HepG2 (cell line): ENCODE results near the gene ZCWPW2. TPM values are rescaled to one million over a fixed set of nuclear protein-coding genes. Genes with fewer than 3 reads are reported as not detected.

Experiments
- ASH2L ChIP-seq: fragments of 300-600, 200-600 bp; sonication (generic); IDR thresholded peaks from 2 replicates; pipeline ENCODE4 v1.7.0; 2017; ENCODE audit warnings: low read depth, mild to moderate bottlenecking, moderate library complexity, mixed read lengths, low read length; ENCODE audit not compliant: insufficient read length
- DNMT3B ChIP-seq: conservative IDR thresholded peaks from 2 replicates; pipeline ENCODE4 v1.6.1; 2016; ENCODE audit warnings: missing biosample characterization, control low read depth
- HOXA7 ChIP-seq: sonication (generic); formaldehyde crosslinking; IDR thresholded peaks from 2 replicates; pipeline ENCODE4 v1.8.1; 2022; ENCODE audit warnings: mild to moderate bottlenecking, missing genetic modification reagents, moderate library complexity
- ISX ChIP-seq: sonication (generic); formaldehyde crosslinking; conservative IDR thresholded peaks from 2 replicates; pipeline ENCODE4 v1.5.0; 2020; ENCODE audit warnings: missing genetic modification reagents
- NCOA5 ChIP-seq: sonication (generic); formaldehyde crosslinking; IDR thresholded peaks from 2 replicates; pipeline ENCODE4 v1.4.0; 2020; ENCODE audit warnings: missing genetic modification reagents
- RBAK ChIP-seq: sonication (generic); formaldehyde crosslinking; IDR thresholded peaks from 2 replicates; pipeline ENCODE4 v1.5.1; 2020; ENCODE audit warnings: mild to moderate bottlenecking, missing genetic modification reagents
- SP2 ChIP-seq: sonication (generic); formaldehyde crosslinking; IDR thresholded peaks from 2 replicates; pipeline ENCODE4 v1.5.1; 2020; ENCODE audit warnings: mild to moderate bottlenecking, missing genetic modification reagents
- ZNF460 ChIP-seq: sonication (generic); formaldehyde crosslinking; IDR thresholded peaks from 2 replicates; pipeline ENCODE4 v1.5.1; 2020; ENCODE audit warnings: missing genetic modification reagents, mild to moderate bottlenecking, borderline replicate concordance
- ZNF572 ChIP-seq: sonication (generic); formaldehyde crosslinking; IDR thresholded peaks from 2 replicates; pipeline ENCODE4 v1.5.1; 2020; ENCODE audit warnings: mild to moderate bottlenecking, missing genetic modification reagents
- ZNF598 ChIP-seq: sonication (generic); formaldehyde crosslinking; IDR thresholded peaks from 2 replicates; pipeline ENCODE4 v1.5.1; 2020; ENCODE audit warnings: mild to moderate bottlenecking, missing genetic modification reagents, borderline replicate concordance
- ZNF790 ChIP-seq: sonication (generic); formaldehyde crosslinking; IDR thresholded peaks from 2 replicates; pipeline ENCODE4 v1.8.0; 2022; ENCODE audit warnings: missing genetic modification reagents, mild to moderate bottlenecking, borderline replicate concordance
- ZSCAN9 ChIP-seq: IDR thresholded peaks from 2 replicates; pipeline ENCODE4 v1.6.1; 2016; ENCODE audit warnings: borderline replicate concordance
- ZZZ3 ChIP-seq: sonication (generic); formaldehyde crosslinking; IDR thresholded peaks from 2 replicates; pipeline ENCODE4 v1.4.0; 2020; ENCODE audit warnings: missing genetic modification reagents, mild to moderate bottlenecking, borderline replicate concordance
- polyA plus RNA-seq, 8 experiments: library from polyadenylated mRNA; depleted of rRNA in 3 of 8; stranded (reverse) in 7 of 8; unstranded in 1 of 8; fragments of >200 nt; fragmentation: Illumina TruSeq in 4 of 8; extraction: Trizol in 4 of 8; gene quantifications; 2 replicates each; pipeline versions ENCODE4 v1.2.1 to v1.2.3, GENCODE V29; 2011 to 2016; ENCODE audit warnings: low read depth in 4 of 8, missing spikeins in 1 of 8, mixed read lengths in 1 of 8; ENCODE audit not compliant: insufficient read depth in 1 of 8
- total RNA-seq, 5 experiments: library from RNA; depleted of rRNA; stranded (reverse); fragments of >200 nt; fragmentation: Illumina TruSeq; extraction: Trizol; gene quantifications; 2 replicates each; pipeline ENCODE4 v1.2.3, GENCODE V29; 2016; ENCODE audit warnings: low read depth in 1 of 5
- TF ChIP-seq, protein P1 (sequence below): sonication (generic); formaldehyde crosslinking; IDR thresholded peaks from 2 replicates; pipeline ENCODE4 v1.8.0; 2022; ENCODE audit warnings: missing genetic modification reagents, low read depth, mild to moderate bottlenecking, borderline replicate concordance
- TF ChIP-seq, protein P2 (sequence below): sonication (generic); formaldehyde crosslinking; IDR thresholded peaks from 2 replicates; pipeline ENCODE4 v1.5.0; 2020; ENCODE audit warnings: missing genetic modification reagents
- TF ChIP-seq, protein P3 (sequence below), 2 experiments: sonication (generic) in 1 of 2; formaldehyde crosslinking in 1 of 2; IDR thresholded peaks; 2 replicates each; pipeline versions ENCODE4 v1.6.1 to v1.9.0; 2014 to 2022; ENCODE audit warnings: antibody characterized with exemption in 1 of 2, borderline replicate concordance in 1 of 2, inconsistent platforms in 1 of 2, low read depth in 1 of 2, missing genetic modification reagents in 1 of 2

The ZCWPW2 gene
- total and polyA plus RNA-seq, 2 of the 13 experiments (the other 11 are each of a cell fraction or from before 2014, with no cell fraction given): 0.17 to 0.53 TPM

DNA sequence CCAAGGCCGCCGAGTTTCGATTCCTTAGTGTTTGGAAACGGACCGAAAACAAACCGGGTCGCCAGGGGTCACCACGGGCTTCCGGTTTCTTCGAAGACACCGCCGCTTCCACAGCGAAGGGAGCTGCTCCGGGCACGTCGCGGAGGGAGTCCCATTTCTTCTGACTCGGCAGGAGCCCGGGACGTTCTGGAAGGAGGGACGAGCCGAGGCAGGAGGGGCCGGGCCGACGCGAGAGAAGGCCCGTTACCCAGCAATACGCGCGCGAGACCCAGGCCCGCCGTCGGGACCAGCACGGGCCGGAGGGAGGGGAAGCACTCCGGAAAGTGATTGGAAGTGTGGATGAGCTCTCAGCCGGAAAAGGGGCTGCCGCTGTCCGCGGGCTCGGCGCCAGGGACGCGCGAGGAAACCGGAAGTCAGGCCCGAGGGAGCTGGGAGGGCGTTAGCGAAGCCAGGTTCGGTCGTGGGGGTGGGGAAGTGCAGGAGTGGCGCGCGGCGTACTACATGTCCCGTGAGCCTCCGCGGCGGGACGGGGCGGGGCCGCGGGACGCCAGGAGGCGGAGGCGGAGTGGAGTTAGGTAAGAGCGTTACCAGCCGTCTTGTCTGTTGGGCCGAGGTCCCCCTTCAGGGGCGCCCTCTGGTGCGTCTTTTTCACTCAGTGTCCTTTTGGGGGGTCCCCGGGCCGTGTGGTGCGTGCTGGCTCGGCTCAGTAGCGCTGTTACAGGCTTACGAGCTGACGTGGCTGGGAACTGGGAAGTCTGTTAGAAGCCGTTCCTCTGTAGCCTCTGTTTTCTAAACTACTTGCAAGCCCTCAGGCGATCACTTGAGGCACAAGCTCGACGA, at the start of gene ZCWPW2, which contains the start of gene AZI2 (continued):
- TF ChIP-seq ASH2L (peak; percentile 97), ZZZ3 (CRISPR knock-in tag) (peak; percentile 44; the same call in 1 of the 2 replicates), SP2 (CRISPR knock-in tag) (peak; percentile 67), ZNF790 (CRISPR knock-in tag) (peak; percentile 70; the same call in 1 of the 2 replicates), RBAK (CRISPR knock-in tag) (no peak; the same call in 1 of the 2 replicates), HOXA7 (CRISPR knock-in tag) (no peak), DNMT3B (CRISPR knock-in tag) (0 out of 2 replicates have a peak, but pooled peaks have one; percentile 50), ZNF572 (no peak), ISX (0 out of 2 replicates have a peak, but pooled peaks have one; percentile 46), ZNF598 (CRISPR knock-in tag) (peak; percentile 81; the same call in 1 of the 2 replicates), NCOA5 (CRISPR knock-in tag) (no peak), ZSCAN9 (CRISPR knock-in tag) (no peak), ZNF460 (CRISPR knock-in tag) (peak; percentile 17; the same call in 1 of the 2 replicates)
- TF ChIP-seq, protein P1, sequence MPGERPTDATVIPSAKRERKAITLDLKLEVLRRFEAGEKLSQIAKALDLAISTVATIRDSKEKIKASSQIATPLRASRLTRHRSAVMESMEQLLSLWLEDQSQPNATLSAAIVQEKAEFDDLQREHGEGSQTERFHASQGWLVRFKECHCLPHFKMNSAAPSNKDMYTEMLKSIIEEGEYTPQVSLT (CRISPR knock-in tag): no peak; the same call in 1 of the 2 replicates
- TF ChIP-seq, protein P2, sequence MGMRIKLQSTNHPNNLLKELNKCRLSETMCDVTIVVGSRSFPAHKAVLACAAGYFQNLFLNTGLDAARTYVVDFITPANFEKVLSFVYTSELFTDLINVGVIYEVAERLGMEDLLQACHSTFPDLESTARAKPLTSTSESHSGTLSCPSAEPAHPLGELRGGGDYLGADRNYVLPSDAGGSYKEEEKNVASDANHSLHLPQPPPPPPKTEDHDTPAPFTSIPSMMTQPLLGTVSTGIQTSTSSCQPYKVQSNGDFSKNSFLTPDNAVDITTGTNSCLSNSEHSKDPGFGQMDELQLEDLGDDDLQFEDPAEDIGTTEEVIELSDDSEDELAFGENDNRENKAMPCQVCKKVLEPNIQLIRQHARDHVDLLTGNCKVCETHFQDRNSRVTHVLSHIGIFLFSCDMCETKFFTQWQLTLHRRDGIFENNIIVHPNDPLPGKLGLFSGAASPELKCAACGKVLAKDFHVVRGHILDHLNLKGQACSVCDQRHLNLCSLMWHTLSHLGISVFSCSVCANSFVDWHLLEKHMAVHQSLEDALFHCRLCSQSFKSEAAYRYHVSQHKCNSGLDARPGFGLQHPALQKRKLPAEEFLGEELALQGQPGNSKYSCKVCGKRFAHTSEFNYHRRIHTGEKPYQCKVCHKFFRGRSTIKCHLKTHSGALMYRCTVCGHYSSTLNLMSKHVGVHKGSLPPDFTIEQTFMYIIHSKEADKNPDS: no peak
- TF ChIP-seq, protein P3, sequence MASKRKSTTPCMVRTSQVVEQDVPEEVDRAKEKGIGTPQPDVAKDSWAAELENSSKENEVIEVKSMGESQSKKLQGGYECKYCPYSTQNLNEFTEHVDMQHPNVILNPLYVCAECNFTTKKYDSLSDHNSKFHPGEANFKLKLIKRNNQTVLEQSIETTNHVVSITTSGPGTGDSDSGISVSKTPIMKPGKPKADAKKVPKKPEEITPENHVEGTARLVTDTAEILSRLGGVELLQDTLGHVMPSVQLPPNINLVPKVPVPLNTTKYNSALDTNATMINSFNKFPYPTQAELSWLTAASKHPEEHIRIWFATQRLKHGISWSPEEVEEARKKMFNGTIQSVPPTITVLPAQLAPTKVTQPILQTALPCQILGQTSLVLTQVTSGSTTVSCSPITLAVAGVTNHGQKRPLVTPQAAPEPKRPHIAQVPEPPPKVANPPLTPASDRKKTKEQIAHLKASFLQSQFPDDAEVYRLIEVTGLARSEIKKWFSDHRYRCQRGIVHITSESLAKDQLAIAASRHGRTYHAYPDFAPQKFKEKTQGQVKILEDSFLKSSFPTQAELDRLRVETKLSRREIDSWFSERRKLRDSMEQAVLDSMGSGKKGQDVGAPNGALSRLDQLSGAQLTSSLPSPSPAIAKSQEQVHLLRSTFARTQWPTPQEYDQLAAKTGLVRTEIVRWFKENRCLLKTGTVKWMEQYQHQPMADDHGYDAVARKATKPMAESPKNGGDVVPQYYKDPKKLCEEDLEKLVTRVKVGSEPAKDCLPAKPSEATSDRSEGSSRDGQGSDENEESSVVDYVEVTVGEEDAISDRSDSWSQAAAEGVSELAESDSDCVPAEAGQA (IDR thresholded peaks at IDR 0.05; ENCODE audit: low read depth): no peak
- TF ChIP-seq, protein P3 (CRISPR knock-in tag; IDR thresholded peaks at IDR 0.05; ENCODE audit: borderline replicate concordance): peak; percentile 84; the same call in 1 of the 2 replicates
